PC-9 (cell line): ENCODE measurements around the gene EDN2.

ENCODE experiments used
- CTCF ChIP-seq: fragments of 200-600 bp; sonication (generic); conservative IDR thresholded peaks from 2 replicates; pipeline ENCODE4 v1.6.1; 2017; ENCODE audit warnings: mixed run types, antibody characterized with exemption, mild to moderate bottlenecking, moderate library complexity
- EZH2 ChIP-seq: fragments of 200-600 bp; sonication (generic); IDR thresholded peaks from 2 replicates; pipeline ENCODE4 v1.8.0; 2017; ENCODE audit warnings: antibody characterized with exemption, low read depth

- TF ChIP-seq CTCF (no peak), EZH2 (no peak)
Observed at GRCh38 chr1:41449326-41449921, 35.1 kb downstream of the EDN2 start.
